Subcutaneous adipose tissue (tissue), 4 donors: ENCODE measurements around the gene SYPL2. TPM values are rescaled to one million over a fixed set of nuclear protein-coding genes. Genes with fewer than 3 reads are reported as not detected.

Source experiments
- CTCF ChIP-seq: fragments of 450-650 bp; IDR thresholded peaks from one replicate; pipeline ENCODE4 v1.5.1; 2016; ENCODE audit warnings: low read depth, mild to moderate bottlenecking, control low read depth, antibody characterized with exemption, moderate library complexity
- total RNA-seq, 4 donors: library from RNA; depleted of rRNA; stranded (reverse); fragments of >200 nt; gene quantifications; one replicate each; pipeline ENCODE4 v1.1.0, GENCODE V29; 2016

Gene SYPL2
- total RNA-seq, 4 donors from 2014 or later, result 0.22 to 1.3 (median 0.83) TPM

GRCh38 chr1:109433322-109433721, 33.0 kb upstream of the SYPL2 start:
- no peak for TF ChIP-seq CTCF

GRCh38 chr1:109434484-109434883, 31.9 kb upstream of the SYPL2 start:
- TF ChIP-seq CTCF, result no peak

DNA sequence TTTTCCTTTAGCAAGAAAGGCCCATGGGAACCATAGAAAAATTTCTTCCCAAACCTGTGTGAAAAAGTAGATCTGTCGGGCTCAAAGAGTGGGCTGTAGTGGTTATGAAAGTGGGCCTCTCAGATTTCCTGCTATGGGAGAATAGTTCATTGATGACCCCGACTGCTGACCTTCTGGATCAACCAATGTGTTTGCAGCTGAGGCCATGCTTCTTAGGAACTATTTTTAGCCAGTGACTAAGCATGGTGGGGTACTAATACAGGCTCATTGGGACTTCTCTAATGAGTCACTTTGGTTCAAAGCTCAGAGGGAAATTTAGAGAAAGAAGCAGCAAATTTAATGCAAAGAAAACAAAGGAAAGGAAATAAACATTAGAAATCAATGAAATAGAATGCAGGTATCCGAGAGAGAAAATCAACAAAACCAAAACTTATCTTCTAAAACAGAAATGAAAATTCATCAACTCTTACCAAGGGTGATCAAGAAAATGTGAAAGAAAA, 27.5 kb upstream of the SYPL2 start:
- TF ChIP-seq CTCF, result no peak

DNA sequence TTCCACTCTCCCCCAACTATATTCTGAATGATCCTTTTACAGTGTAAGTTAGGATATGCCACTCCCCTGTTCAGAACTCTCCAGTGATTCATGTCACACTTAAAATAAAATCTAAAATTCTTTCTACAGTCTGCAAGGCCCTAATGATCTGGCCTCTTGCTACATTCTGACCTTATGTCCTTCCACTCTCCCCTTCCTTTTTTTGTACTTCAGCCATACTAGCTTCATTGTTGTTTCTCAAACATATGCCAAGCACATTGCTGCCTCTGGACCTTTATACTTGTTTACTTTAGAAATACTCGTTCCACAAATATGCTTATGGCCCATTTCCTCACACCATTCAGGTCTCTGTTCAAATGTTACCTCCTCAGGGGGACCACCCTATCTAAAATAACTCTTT, 25.3 kb upstream of the SYPL2 start:
- TF ChIP-seq CTCF, result no peak

GRCh38 chr1:109443476-109443875, 22.9 kb upstream of the SYPL2 start:
- TF ChIP-seq CTCF, result no peak

DNA sequence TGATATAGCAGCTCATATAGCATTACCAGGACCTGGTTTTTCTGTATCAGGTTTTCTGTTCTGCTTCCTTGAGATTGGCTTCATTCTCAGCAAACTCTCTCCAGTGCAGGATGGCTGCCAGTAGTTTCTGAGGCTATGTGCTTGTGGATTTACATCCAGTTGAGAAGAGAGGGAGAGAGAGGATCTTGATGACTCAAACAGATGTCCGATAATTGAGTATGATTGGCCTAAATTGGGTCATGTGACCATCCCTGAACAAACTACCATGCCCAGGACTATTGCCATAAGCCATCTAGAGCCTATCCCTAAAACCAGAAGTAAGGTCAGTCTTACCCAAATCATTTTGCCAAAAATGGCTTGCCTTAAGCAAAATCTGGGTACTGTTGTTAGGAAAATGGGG, 22.0 kb upstream of the SYPL2 start:
- TF ChIP-seq CTCF, result no peak

- no peak for TF ChIP-seq CTCF
Measured at GRCh38 chr1:109447524-109447923, 18.8 kb upstream of the SYPL2 start.
